Skeletal muscle cell (primary cell): ENCODE data around the gene ING3.
"Not testable (repeated sequence)": the region's sequence is repeated elsewhere in the genome, so short reads cannot be mapped to it uniquely, and the experiment has no call there.

Source experiments
- DNase-seq: peaks from one replicate; pipeline ENCODE4 v3.0.0-alpha.2; 2010; ENCODE audit warnings: low read depth
- H3K4me3 ChIP-seq: 2 replicates; pipeline ENCODE4 v1.5.1; 2011; ENCODE audit warnings: low read depth, mild to moderate bottlenecking, control low read depth, low read length, moderate library complexity

The ING3 gene

DNA sequence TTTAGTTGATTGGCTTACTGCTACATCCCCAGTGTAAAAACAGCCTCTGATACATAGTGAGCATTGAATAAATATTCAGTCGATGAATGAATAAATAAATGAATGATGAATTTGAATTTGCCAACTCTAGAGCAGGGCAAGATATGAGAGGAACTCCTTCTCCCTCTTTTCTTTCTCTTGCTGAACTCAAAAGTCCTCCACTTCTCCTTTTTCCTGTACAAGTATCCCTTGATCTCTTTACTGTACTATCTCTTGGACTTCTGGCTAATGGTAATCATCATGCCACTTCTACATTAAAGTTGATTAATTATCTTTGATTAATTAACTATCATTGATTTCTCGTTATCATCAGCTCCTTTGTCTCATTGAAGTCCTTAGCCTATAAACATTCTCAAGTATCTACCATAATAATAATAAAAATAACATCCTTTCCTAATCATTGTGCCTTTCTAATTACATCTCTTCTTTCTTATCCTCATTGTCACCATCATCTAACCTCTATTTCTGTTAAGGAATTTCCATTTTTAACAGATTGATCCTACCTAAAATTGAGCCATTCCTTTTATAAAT, 48.5 kb downstream of the ING3 start:
- no peak overlapping the region for H3K4me3 ChIP-seq
- no peak for DNase-seq

DNA sequence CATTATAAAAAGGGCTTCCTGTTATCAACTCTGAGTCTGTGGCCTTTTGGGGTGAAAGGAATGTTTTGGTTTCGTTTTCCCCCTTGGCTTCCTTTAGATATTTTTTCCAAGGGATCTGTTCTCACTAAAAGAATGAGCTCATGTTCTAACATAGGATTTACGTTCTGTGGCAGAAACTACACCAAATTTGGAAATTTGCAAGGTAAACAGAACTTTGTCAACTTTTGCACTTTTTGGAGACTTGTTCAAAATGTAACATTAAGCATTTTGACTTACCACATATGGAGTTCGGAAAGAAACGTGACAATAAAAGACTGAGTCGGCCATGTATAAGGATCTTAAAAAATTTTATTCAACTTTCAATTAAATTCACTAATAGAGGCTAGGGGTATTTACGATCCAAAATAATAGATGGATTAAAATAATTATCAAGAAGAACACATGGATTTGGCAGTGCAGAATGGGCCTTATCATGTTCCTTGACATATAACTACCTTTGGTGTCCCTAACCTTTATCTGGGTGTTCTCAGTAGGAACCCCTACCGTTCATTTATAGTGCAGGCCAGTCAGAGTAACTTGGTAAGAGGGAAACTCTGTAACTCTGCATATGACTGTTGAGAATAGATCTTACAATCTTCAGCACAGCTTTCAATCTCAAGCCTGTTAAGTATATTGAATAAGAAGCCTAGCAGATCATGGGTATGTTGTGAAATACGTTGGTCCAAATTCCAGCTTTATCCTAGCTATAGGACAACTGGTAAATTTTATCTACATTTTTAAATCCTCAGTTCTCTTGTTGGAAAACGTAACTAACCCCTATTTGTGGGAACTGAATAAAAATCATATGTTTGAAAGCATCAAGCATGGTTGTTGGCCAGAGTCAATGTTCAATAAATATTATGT, 49.8 kb downstream of the ING3 start:
- H3K4me3 ChIP-seq = no peak overlapping the region
- no peak for DNase-seq

DNA sequence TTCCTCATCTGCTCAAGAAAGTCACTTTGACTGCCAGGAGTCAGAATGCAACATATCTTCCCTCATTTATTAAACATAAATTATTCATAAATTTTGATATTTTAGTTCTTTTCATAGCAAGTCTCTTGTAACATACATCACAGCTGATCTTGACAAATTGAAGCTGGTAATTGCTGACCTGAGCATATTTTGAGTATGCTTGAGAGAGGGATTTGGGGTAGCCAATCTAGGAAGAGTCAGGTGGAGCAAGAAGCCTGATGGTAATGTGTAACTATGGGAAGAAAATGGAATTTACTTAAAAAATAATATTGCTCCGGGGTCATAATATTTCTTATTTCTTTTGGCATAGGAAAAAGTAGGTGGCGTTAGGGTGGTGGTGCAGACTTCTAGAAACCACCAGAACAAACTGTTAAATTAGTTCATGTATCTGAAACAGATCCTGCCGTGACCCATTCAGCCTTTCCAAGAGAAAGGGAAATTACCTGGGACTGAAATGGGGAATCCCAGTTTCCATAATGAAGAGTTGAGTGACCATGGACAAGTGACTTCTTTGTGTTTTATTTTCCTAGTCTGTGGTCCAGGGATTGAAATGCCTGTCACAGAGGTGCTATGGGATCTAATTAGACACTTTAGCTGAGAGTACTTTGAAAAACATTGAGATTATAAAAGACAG, 50.8 kb downstream of the ING3 start:
- H3K4me3 ChIP-seq = no peak overlapping the region
- DNase-seq = no peak

DNA sequence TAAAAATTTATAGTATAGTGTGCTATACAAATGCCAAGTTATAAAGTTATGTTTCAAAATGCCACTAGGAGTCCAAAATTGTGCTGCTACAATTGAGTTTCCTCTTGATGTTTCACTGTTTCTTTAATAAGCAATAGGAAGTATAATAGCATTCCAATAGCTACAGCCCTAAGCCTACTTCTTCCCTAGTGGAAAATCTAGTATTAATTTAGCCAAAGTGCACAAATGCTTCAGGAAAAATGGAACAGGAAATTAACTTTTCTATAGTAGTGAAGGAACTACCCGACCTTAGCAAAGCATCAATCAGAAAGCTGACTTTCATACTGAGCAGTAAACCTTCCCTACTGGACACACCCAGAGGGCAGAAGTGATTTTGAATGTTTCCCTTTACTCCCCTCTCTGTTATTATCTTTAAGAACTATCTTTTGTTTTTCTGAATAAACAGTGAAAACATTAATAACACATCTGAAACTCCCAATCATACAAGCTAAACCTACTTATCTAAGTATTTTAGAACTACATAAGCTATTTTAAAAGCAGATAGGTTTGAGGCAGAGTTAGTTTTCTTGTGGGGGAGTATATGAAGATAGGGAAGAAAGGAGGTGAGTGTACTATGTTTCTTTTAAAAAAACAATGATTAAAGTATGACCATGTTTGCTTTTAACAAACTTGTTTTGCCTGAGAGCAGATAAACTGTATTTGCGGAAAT, 51.6 kb downstream of the ING3 start:
- DNase-seq = no peak
- no peak overlapping the region for H3K4me3 ChIP-seq

DNA sequence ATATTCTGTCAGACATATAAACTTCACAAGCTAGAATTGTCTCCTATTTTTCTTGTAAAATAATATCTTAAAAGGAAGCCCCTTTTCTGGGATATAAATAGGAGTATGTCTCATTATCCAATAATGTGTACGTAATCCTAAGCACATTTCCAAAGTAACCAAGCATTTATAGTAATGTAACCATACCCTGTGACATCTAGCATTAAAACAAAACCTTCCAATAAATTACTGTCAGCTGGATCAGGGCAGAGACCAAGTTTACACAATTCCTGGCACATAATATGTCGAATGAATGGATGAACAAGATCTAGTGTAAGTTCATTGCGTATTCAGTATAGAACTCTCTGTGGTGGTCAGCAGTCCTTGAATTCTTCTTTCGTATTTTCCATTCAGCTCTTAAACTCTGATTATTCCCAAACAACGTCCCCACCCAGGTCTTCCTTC, 52.2 kb downstream of the ING3 start:
- H3K4me3 ChIP-seq = no peak overlapping the region
- peak; percentile 51 for DNase-seq

DNA sequence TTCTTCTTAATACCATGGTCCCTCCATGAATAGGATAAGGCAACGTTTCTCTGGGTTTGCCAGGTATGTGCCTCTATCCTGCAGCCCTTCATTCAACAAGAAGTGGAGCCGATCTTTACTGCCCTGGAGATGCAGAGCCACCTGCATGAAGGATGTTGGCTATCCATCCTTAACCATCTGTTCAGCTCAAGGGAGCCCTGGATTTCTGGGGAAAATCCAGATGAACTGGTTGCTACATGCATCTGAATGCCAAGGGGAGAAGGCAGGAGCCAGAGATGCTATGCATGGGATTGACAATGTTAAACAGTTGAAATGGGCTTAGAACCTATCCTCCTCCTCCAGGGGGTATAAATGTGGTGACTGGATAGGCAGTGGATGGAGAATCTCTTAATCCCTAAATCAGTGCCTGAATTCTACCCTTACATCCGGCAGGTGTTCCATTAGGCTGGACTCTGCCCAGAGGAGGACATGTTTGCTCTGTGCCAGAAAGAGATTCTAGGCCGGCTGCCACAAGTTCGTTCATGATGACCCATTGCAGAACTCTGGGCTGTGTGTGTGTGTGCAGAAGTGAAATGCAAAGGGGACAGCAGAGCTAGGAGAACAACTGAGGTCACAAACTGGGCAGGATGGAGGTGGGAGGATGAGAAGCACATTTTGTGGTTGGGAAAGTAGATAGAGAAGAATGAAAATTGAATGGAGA, 53.6 kb downstream of the ING3 start:
- DNase-seq = no peak
- H3K4me3 ChIP-seq = no peak overlapping the region

DNA sequence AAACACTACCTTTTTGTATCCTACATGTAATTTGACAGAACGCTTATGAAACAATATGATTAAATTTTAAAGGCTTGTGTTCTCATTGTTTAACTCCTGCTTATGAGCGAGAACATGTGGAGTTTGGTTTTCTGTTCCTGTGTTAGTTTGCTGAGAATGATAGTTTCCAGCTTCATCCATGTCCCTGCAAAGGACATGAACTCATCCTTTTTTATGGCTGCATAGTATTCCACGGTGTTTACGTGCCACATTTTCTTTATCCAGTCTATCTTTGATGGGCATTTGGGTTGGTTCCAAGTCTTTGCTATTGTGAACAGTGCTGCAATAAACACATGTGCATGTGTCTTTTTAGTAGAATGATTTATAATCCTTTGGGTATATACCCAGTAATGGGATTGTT, 54.5 kb downstream of the ING3 start:
- not testable (repeated sequence) for DNase-seq

DNA sequence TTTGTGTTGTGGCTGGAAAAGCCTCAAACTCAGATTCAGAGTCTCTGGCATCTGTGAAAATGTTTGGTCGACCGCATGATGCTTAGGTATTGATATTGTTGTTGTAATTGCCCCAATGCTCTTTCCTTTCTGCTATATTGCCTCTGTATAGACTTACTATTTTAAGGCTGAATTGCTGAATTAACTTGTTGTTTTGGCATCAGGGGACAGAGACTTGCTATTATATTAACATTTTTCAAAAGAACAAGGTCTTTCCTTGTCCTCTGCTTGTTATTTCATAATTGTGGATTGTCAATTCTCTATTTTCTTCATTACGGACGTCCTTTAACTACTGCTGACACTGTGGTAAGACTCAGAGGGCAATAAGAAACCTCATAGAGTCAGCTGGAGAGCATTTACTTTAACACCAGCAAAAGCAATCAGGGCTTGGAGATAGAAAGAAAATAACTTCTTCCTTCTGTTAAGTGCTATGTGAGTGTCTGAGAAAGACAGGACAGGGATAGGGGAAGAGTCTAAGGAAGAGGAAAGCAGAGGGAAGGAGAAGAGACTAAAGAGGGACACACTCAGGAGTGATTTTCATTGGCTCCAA, 55.5 kb downstream of the ING3 start:
- H3K4me3 ChIP-seq = no peak overlapping the region
- DNase-seq = no peak

More for the DNA sequence above, 54.5 kb downstream of the ING3 start:
- not testable (repeated sequence) for H3K4me3 ChIP-seq

DNA sequence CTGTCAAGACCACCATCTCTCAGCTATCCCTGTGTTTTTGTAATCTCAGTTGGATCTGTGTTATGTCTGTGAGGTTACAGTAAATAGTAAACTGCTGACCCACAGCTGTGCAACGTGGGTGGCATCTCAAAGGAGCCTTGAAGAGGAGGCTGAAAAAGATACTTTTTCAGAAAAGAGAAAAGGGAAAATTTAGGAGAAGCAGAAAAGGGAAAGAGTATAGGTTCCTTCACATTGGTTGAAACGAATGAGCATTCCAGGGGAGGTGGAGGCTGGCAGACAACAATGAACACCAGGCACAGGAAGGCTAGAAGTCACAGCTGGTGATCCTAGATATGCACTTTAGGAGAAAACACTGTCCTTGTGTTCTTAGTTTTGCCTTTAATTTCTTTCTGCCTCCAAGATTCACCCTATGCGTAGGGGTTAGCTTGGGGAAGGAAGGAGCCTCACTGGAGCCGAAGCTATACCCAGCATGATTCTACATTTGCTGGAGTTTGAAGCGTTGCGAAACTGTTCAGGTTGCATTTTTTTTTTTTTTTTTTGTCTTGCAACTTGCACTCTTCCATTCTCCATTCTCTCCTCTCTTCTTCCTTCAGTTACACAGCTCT, 56.2 kb downstream of the ING3 start:
- DNase-seq = no peak
- H3K4me3 ChIP-seq = no peak overlapping the region

DNA sequence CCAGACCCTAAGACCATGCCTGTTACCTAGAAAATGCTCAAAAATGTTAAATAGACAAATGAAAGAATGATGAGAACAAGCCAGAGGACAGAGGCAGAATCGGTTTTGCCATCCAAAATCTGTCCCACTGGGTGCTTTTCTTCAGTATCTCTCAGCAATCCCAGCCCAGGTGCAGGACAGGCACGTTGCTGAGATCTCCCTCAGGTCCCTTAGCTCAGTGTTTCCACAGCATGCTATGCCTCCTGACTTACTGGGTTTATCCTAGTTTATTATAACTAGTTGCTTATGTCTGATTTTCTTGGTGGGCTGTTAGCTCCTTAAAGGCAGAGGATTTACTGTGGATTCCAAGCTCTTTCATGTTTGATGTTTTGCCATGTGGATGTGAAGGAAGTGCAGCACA, 58.2 kb downstream of the ING3 start:
- H3K4me3 ChIP-seq = no peak overlapping the region
- no peak for DNase-seq

DNA sequence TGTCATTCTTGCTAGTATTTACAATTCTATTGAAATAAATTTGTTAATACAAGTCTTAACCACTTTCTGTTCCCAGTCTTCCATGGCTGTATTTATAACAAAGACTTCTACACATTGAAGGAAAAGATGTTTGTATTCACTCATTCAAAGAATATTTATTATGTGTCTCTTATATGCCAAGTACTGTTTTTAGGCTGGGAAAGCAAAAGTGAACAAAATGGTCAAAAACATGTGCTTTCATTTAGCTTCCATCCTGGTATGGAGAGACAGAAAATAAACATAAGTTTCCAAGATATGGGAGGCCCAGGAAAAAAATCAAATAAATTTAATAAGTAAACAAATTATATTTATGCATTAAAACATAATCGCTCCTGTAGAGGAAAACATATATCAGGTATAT, 60.8 kb downstream of the ING3 start:
- no peak for DNase-seq

DNA sequence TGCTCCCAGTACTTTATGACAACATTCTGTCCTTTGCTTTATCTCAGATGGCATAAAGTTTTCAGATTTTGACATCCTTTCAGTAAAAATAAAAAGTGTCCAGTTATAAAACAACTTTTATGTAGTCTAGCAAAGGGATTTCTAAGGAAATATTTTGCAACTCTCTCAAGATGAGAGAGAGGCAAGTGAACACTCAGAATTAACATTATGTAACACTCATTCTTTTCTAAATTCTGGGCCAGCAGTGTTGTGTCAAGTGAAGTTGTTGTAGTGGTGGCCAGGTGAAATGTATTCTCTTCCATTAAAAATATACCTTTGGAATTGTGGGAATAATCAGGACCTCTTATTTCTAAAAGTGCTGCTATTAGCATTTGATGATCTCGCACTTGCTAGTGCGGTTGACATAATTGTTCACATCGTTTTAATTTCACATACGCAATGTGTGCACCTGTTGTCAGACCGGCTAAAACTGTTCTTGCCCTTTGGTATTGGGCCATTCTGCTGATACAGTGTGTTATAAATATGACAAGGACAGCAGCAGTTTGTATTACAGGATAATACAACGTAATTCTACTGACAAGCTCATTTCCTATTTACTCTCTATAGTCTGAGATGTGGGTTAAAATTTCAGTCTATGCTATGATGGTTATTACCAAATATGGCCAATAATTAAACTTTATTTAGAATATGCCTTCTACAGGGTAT, 61.7 kb downstream of the ING3 start:
- no peak for DNase-seq
- no peak overlapping the region for H3K4me3 ChIP-seq

More for the DNA sequence above, 60.8 kb downstream of the ING3 start:
- no peak overlapping the region for H3K4me3 ChIP-seq

DNA sequence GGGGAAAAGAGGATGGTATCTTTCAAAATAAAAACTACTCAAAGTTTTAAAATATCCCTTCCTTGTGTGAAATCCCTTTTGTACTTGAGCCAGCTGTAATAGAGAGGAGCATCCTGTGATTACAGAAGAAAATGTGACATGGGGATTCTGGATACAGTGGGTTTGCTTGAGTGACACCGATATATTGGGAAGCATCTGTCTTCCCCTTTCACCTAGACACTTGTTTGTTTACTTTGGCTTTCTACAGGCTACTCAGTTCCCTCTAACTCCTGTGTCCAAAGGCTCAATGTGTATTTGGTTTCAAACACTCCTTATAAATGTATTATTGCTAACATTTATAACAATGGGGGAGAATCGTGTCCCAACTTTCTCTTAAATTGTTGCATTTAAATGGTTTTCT, 62.3 kb downstream of the ING3 start:
- H3K4me3 ChIP-seq = no peak overlapping the region
- no peak for DNase-seq

DNA sequence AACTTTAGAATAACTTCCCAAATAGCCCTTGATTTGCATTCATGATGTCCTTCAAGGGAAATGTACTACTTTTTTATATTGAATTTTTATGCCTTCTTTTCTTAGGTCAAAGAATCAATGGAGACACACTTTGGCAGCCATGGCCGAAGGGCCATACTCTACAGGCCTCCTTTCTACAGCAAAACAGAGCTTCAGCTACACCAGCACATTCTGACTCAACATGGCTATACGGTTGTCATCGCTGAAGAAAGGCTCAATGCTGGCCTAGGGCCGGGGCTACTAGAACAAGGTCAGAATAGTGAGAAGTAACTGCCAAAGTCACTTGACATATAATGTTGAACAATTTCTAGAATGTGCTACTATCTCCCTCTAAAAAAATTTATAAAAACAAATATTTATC, 65.0 kb downstream of the ING3 start:
- DNase-seq = no peak
- no peak overlapping the region for H3K4me3 ChIP-seq

DNA sequence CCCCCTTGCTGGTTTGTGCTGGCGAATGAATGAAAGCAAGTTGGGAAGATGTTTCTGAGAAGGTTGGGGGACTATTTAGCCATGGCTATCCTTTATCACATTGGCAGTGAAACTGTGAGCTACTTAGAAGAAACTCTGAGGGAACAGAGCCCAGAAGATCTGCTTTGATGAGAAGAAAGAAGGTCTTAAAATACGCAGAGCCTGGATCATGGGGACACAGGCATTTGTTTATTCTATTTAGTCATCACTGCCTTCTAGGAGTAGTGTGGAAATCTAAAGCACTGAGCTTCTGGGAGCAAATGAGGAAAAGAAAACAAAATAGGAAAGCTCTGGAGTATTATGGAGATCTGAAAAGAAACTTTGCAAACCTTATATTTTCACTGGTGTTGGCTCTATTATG, 66.4 kb downstream of the ING3 start:
- peak; percentile 77 for DNase-seq
- H3K4me3 ChIP-seq = no peak overlapping the region

DNA sequence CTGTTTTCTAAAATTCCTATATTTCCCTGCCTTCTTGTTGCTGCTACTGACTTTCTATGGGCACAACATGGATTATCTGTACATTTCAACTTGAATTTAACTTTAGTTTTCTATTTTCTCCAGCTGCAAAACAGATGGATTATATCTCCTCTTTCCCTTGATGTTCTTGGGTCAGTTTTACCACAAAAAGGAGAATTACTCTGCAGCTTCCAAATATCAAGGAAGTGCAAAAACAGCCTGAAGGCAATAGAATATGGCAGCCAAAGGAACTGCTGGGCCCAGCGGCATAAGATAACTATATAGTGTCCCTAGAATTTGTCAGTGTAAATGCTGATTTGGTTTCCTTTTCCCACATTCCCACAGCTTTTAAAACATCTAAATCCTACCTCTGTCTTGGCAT, 67.0 kb downstream of the ING3 start:
- no peak overlapping the region for H3K4me3 ChIP-seq
- DNase-seq = no peak

DNA sequence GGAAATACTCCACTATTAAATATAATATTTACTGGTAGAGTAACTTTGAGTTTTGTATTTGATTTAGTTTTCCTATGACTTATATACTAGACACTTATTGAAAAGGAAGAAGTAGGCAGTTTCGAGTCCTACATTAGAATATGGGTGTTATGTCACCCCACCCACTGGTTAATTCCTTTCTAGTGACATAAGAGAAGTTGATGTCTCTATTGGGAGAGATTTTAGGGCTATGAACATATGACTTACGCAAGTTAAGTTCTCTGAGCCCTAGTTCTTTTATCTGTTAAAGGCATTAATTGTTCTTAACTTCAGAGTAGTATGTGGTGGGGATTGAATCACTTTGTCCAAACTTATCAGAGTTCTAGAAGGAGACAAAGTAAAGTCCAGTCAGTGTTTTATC, 68.4 kb downstream of the ING3 start:
- no peak overlapping the region for H3K4me3 ChIP-seq
- DNase-seq = peak; percentile 76
